WI38 (cell line): Measurements from ENCODE around the gene BLOC1S6.

Experiments
- H3K4me3 ChIP-seq: 2 replicates; pipeline ENCODE4 v1.5.1; 2011; ENCODE audit warnings: low read depth, mild to moderate bottlenecking, control low read depth, low read length
- TF ChIP-seq, protein P1 (sequence below): IDR thresholded peaks from 2 replicates; pipeline ENCODE4 v1.5.1; 2012; ENCODE audit warnings: low read depth, mild to moderate bottlenecking, control low read depth, low read length

The BLOC1S6 gene

DNA sequence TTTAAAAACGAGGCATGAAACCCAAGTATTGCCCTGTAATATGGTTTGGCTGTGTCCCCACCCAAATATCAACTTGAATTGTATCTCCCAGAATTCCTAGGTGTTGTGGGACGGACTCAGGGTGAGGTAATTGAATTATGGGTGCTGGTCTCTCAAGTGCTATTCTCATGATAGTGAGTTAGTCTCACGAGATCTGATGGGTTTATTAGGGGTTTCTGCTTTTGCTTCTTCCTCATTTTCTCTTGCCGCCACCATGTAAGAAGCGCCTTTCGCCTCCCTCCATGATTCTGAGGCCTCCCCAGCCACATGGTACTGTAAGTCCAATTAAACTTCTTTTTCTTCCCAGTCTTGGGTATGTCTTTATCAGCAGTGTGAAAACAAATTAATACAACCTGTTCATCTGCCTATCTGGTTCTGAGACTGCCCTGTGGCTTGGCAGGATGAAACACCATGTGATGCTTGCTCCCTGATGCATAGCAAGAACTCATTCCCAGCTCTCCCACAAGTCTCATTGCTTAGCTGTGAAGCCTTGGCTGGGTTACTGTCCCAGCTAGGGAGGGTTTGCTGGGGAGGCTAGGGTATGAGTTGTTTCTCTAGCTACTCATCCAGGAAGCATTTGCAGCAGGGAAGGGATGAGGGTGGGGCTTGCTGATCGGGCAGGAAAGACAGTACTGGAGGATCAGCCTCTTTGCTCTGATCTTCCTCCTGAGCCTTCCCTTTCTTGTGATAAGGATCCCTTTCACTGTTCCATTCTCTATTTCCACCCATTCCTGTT lies 43.9 kb downstream of the BLOC1S6 start:
- H3K4me3 ChIP-seq: peak overlapping the region; percentile 14
- TF ChIP-seq, protein P1, sequence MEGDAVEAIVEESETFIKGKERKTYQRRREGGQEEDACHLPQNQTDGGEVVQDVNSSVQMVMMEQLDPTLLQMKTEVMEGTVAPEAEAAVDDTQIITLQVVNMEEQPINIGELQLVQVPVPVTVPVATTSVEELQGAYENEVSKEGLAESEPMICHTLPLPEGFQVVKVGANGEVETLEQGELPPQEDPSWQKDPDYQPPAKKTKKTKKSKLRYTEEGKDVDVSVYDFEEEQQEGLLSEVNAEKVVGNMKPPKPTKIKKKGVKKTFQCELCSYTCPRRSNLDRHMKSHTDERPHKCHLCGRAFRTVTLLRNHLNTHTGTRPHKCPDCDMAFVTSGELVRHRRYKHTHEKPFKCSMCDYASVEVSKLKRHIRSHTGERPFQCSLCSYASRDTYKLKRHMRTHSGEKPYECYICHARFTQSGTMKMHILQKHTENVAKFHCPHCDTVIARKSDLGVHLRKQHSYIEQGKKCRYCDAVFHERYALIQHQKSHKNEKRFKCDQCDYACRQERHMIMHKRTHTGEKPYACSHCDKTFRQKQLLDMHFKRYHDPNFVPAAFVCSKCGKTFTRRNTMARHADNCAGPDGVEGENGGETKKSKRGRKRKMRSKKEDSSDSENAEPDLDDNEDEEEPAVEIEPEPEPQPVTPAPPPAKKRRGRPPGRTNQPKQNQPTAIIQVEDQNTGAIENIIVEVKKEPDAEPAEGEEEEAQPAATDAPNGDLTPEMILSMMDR: no peak

DNA sequence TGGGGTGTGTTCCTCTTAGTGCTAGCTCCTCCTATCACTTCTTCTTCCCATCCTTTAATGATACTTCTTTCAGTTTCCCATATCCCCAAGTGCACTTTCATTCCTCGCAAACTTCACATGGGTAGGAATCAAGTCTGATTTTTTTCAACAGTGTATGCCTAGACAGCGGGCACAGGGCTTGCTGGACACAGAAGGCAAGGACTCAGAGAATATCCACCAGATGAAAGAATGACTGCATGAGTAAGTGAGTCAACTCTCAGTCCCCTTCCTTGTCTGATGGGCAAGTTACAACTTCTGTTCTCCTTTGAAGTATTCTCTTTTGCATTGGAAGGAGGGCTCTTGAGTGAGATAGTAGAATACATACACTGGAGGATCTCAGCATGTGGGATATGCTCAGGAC lies 44.6 kb downstream of the BLOC1S6 start:
- TF ChIP-seq, protein P1: no peak
- H3K4me3 ChIP-seq: peak overlapping the region; percentile 14

DNA sequence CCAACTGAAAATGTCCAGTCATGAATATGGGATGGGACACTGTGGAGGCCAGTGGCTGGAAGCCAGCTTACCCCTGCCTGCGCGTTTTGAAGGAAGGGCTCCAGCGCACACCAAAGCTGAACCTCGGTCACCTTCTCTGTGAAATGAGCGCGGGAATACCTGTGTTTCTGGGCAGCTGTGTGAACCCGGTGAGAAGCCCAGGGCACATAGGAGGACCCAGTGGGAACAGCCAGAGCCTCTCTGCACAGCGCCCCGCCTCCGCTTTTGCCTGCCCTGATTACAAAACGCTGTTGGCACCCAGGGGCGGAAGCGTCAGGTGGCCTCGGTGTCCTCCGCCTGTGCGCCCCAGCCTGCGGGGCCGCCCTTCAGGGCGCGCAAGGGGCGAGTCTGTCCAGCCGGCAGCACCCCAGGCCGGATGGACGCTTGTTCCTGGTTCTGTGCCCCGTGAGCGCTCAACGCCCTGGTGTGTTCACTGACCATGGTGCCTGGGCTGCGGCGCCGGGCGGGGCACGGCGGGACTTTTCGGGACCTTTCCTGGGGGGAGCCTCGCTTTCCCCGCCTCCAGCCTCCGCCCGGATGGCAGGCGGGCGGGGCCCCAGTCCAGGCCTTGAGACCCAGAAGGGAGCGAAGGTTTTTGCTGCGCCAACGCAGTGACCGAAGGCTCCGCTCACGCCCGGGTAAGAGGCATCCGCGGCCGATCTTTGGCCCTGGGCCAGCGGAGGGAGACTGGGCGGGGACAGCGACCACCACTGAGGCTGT lies 47.4 kb downstream of the BLOC1S6 start, which contains the start of gene SQOR:
Gene SQOR, plus strand, starts transcription at position 598 of the 759 bp plus-strand sequence. CDS start 23,895 bp downstream, outside the sequence.
- H3K4me3 ChIP-seq: peak within 1 kb of the TSS; percentile 80
- TF ChIP-seq, protein P1: no peak

DNA sequence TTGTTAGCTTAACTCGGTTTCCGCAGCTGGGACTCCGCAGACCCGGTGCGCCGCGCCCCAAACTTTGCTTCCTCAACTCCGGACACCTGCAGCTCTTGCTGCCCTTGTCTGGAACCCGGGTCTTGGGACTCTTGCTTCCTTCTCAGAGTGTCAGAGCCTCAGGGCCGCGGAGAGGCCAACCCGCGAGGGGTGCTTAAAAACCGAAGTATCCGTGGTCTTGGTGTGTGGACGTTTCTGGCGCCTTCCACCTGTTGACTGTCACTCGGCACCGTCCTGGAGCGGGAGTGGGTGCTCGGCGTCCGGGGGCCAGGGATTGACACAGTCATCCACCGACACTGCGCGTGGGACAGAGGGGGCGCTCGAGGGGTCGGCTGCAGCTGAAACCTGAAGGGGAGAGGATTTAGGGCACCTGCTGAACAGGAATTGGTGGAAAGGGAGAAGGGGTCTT lies 48.0 kb downstream of the BLOC1S6 start:
- H3K4me3 ChIP-seq: peak overlapping the region; percentile 80
- TF ChIP-seq, protein P1: peak; percentile 32; the same call in 1 of the 2 replicates

DNA sequence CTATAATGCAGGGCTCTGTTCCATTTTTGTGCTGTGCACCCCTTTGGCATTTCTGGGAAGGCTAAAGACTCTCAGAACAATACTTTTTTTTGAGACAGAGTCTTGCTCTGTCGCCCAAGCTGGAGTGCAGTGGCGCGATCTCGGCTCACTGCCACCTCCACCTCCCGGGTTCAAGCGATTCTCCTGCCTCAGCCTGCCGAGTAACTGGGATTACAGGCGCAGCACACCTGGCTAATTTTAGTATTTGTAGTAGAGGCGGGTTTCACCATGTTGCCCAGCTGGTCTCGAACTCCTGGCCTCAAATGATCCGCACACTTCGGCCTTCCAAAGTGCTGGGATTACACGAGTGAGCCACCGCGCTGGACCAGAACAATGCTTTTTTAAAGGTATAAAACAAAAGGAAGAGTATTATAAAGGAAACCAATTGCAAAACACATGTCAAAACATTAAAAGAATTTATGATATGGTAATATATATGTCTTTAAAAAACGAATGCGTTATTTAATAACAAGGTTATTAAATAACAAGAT lies 48.6 kb downstream of the BLOC1S6 start:
- TF ChIP-seq, protein P1: no peak
- peak overlapping the region; percentile 80 for H3K4me3 ChIP-seq

DNA sequence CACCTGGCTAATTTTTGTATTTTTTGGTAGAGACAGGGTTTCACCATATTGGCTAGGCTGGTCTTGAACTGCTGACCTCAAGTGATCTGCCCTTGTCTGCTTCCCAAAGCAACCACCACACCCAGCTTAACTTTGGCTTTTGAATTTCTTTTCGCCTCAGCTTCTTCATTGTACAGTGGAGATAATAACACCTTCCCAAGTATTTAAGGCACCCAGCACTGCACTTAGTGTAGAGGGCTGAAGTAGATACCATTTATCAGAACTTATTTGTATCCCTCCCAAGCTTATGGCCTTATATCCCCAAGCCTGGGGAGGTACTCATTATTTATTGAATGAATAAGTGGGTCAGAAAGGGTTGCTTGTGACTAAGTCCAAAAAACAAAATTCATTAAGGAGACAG lies 50.0 kb downstream of the BLOC1S6 start:
- TF ChIP-seq, protein P1: no peak

More for the DNA sequence above, 50.0 kb downstream of the BLOC1S6 start:
- 0 out of 2 replicates have a peak overlapping the region, but pooled peaks have one; percentile 6 for H3K4me3 ChIP-seq
